ENCODE measurements around the gene EEFSEC.

EEFSEC gene

GRCh38 chr3:128402319-128402718, 249.0 kb downstream of the EEFSEC start:
- no peak for DNase-seq

- DNase-seq = no peak
Observed at GRCh38 chr3:128402998-128403397, 249.7 kb downstream of the EEFSEC start.

GRCh38 chr3:128404276-128405068, 251.2 kb downstream of the EEFSEC start:
- DNase-seq = no peak

GRCh38 chr3:128405554-128406277, 252.4 kb downstream of the EEFSEC start:
- DNase-seq = no peak

- no peak for DNase-seq
Observed at GRCh38 chr3:128407247-128407646, 254.0 kb downstream of the EEFSEC start.

- DNase-seq = no peak
Observed at GRCh38 chr3:128408012-128408692, 254.9 kb downstream of the EEFSEC start.

- DNase-seq = no peak
Observed at GRCh38 chr3:128408693-128409623, 255.7 kb downstream of the EEFSEC start.

GRCh38 chr3:128409624-128410581, 256.6 kb downstream of the EEFSEC start:
- no peak for DNase-seq

- DNase-seq = no peak
Observed at GRCh38 chr3:128410669-128411573, 257.6 kb downstream of the EEFSEC start.

- DNase-seq = no peak
Observed at GRCh38 chr3:128411574-128412064, 258.3 kb downstream of the EEFSEC start.

GRCh38 chr3:128412180-128413002, 259.1 kb downstream of the EEFSEC start:
- DNase-seq = no peak

- DNase-seq = no peak
Observed at GRCh38 chr3:128413003-128413370, 259.7 kb downstream of the EEFSEC start.

- DNase-seq = no peak
Observed at GRCh38 chr3:128413413-128414205, 260.3 kb downstream of the EEFSEC start.

GRCh38 chr3:128415200-128415772, 262.0 kb downstream of the EEFSEC start:
- no peak for DNase-seq

- DNase-seq = no peak
Observed at GRCh38 chr3:128415773-128416577, 262.7 kb downstream of the EEFSEC start.

- peak; percentile 62 to 72 (median 63) for DNase-seq
Observed at GRCh38 chr3:128416578-128417211, 263.4 kb downstream of the EEFSEC start.
